Amygdala (tissue), 56 donors: ENCODE data around the gene BEND4.
"Not testable (repeated sequence)": the region's sequence is repeated elsewhere in the genome, so short reads cannot be mapped to it uniquely, and the experiment has no call there.

Source experiments
- DNase-seq, 56 donors: peaks; one replicate each; lab custom pipeline; 2025; lab: John Stamatoyannopoulos, UW

Gene BEND4

GRCh38 chr4:42152507-42153504, at the start of gene BEND4:
TSS of gene BEND4 (minus strand) at chr4:42152655. CDS start at chr4:42152143, 512 bp downstream.
- no peak for DNase-seq

- DNase-seq: no peak
These were observed 44.9 kb upstream of the BEND4 start for GRCh38 chr4:42197341-42197740.

DNA sequence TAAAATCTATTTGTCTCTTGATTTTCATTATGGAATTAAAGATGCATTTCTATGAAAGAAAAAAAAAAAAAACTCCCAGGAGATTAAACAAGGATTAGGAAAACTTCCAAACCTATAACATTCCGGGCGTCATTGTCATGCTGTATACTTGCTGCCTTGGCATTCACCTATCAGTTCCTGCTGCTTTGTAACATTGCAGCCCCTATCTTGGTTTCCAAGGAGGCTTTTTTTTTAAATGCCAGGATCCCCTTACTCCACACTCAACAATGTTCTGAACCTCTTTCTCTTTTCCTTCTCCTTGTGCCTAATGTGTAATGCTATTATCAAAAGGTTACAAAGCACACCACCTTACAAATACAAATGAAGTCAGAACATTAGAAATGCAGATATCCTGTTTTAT, 20.5 kb upstream of the BEND4 start:
- no peak for DNase-seq

DNA sequence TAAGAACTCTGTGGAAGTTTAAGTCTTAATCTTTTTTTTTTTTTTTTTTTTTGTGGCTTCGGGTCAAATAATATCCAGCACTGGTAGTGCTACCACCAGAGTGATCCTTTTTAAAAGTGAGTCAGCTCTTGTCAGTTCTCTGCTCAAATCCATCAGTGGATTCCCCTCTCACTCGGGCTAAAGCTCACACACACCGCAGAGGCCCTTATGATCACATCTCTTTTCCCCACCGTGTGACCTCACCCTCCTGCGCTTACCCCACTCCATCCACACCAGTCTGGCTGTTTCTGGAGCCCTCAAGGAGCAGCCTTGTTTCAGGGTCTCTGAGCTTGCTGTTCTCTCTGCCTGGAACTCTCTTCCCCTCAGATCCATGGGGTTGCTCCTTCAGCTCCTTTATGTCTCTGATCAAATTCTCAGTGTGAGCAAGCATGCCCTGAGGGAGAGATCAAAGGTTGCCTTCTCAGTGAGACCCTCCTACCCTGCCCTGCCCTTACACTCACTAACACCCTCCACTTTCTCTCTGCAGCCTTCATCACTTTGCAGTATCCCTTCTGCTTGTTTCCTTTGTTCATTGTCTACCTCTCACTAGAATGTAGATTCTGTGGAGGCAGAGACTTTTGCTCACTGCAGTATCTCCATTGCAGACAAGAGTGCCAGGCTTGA, 19.8 kb upstream of the BEND4 start:
- DNase-seq: no peak

DNA sequence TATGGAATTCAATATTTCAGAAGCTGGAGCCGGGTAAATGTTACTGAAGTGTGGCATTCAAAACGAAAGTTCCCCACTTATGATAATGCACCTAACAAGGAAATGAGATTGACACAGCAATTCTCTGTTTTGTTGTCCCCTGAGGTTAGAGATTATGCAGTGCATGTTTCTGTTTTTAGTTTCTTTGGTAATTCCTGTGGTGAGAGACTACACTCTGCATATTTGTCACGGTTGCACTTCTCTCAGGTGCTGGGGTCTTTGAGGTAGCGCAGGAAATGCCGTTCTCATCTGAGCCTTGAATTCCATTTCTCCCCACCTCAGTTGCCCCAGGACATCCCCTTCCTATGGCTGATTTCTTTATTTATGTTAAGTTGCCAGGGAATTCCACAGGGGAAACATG, 15.3 kb upstream of the BEND4 start:
- DNase-seq: no peak

- not testable (repeated sequence) for DNase-seq
These were observed 13.7 kb upstream of the BEND4 start for GRCh38 chr4:42166186-42166585.

DNA sequence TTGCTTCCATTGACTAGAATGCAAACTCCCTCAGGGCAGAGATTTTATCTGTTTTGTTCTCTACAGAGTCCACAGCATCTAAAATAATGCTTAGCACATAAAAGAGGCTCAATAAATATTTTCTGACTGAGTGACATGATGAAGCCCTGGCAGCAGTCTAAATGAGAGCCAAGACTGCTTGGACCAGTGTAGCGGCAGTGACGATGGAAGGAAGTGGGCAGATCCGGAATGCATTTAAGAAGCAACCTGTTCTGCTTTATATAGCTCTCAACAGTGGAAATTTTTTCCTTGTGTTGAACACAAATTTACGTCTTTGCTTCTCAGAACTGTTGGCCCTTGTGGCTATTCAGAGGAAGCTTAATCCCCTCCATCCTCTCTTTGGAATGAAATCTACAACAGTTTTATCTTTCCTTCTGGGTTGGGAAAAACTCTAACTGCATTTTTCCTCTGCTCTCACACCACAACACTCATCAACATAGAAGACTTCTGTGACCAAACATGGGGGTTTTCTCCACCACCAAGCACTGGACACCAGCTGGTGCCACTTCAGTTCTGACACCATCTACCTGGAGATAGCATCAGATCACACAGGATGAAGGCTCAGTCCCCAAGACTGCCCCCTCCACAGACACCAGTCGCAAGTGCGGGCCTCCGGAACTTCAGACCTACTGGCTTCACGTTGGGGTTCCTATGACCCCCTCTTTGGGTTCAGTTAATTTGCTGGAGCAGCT, 7.0 kb upstream of the BEND4 start:
- no peak for DNase-seq

DNA sequence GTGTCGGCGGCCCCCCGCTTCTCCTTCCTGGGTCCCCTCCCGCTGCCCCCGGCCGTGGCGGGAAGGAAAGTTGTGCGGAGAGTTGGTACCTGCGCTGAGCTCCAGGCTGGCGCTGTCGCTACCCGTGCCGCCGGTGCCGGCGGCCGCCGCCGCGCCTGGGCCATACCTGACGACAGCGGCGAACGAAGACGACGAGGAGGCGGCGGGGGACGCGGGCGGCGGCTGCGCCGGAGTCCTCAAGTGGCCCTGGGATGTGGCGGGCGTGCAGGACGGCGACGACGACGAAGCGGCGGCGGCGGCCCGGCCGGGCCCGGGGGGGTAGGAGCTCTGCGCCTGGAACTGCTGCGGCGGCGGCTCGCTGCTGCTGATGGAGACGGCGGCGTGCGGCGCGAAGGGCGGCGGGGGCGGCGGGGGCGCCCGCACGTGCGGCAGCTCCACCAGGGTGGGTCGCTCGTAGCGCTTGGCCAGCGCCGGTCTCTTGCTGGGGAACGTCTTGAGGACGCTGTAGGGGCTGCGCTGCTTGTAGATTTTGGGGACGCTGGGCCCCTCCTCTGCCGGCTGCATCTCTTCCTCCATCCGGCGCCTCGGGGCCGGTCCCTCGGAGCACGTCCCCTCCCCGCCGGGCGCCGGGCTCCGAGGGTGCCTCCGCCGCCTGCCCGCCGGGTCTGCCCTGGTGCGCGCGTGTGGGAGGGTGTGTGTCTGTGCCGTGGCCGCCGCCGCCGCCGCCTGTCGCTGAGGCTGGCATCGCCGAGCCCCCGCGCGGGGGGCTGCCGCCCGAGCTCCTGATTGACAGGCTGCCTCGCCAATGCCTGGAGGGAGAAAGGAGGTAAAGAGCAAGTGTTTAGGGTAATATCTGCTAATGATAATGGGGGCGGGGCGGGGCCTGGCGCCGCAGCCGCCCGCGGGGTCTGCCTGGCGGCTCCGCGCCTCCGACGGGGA, 618 bp downstream of the BEND4 start:
- DNase-seq: peak in 24 of 56 donors; percentile 2 to 58 (median 16)

DNA sequence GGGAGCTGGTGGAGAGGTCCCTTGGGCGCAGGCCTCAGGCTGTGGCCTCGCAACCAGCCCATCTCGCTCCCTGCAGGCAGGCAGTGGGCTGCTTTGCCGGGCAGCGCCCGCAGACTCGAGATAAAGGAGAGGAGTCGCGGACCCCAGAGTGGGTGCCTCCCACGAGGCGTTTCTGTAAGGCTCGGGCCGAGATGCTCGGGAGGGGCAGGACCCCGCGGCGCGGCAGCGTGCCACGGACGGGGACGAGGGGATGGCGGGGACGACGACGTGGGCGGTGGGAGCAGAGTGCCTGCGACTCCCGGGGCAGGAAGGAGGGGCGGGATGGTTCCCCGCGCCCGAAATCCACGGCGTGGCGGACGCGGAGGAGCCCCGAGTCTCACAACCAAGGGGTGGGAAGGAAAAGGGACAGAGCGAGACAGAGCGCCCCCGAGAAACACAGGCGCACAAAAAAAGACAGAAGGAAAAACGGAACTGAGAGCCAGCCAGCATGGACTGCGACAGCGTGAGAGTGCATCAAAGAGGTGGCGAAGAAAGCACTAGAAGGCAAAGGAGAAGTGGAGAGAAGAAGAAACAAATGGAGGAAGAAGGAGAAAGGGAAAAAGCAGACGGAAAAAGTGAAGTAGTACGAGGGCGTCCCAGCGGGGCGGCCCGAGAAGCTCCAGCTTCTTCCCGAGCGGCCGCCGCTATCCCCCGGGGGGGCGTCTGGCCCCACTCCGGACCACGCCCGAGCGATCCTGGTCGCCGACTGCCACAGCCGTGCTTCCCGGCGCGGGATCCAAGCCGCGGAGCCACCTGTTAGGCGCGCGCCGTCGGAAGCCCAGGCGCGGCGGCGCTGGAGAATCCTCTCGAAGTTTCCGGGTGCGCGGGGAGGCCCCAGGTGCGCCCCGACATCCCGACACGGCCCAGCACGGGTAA, 1.5 kb downstream of the BEND4 start:
- no peak for DNase-seq

GRCh38 chr4:42149004-42149403, 3.5 kb downstream of the BEND4 start:
- no peak for DNase-seq

DNA sequence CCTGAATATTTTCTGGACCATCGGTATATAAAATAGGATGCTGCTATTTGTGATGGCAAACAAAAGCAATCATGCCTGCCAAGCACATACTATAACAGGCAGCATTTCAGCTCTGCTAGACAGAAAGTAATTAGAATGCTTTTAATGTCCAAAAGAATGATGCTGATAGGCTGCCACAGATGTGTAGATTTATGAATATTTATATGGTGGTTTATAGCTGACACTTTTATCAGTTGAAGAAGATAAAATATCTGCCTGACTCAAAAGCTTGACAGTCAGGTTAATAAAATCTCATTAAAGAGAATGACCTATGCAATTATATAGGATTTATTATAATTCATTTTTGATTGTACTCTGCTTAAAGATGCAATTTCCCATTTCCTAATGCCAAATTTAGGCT, 4.0 kb downstream of the BEND4 start:
- no peak for DNase-seq

- DNase-seq: no peak
These were observed 8.4 kb downstream of the BEND4 start for GRCh38 chr4:42144028-42144427.

GRCh38 chr4:42142591-42142990, 9.9 kb downstream of the BEND4 start:
- no peak for DNase-seq

DNA sequence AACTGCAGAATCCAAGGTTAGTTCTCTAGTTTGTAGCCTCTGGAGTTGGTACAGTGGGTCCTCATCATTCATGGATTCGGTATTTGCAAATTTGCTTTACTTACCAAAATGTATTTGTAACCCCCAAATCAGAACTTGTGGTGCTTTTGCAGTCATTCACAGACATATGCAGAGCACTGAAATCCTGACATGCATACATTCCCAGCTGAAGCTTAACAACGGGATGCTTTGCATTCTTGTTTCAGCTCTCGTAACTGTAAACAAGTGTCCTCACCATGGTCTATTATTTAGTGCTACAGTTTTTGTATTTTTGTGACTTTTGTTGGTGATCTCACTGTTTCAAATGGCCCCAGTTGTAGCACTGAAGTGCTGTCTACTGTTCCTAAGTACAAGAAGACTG, 16.1 kb downstream of the BEND4 start:
- DNase-seq: no peak

DNA sequence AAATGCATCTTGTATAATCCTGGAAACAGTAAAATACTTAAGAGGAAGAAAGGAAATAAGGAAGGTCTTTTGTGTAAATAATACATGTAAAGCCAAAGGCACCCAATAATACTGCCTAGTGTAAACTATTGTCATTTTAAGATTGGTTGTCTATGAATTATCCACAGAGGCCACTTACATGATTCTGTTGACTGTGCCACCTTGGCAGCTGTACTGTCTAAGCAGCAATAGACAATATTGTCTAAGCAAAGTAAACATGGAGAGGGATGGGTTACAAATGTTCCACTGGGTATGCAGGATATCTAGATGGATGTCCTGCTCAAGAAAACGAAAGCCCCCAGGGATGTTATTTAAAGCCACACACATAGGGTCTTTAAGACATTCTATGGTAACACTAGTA, 19.4 kb downstream of the BEND4 start:
- DNase-seq: no peak

DNA sequence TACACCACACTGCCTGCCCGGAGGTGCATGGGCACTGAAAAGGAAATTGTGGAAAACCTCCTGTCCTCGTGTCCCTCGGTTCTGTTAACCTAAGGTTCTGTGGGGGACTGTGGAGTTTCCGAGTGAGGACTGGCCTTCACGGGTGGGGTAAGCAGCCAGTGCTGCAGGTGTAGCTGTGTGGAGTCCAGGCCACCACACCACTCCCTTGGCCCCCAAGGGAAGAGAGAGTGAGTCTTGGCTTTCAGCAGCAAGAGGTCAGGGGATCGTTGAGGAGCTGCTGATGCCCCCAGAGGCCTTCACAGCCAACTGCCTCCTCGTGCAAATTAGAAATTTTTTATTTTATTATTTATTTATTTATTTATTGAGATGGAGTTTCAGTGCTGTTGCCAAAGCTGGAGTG, 20.4 kb downstream of the BEND4 start:
- no peak for DNase-seq

DNA sequence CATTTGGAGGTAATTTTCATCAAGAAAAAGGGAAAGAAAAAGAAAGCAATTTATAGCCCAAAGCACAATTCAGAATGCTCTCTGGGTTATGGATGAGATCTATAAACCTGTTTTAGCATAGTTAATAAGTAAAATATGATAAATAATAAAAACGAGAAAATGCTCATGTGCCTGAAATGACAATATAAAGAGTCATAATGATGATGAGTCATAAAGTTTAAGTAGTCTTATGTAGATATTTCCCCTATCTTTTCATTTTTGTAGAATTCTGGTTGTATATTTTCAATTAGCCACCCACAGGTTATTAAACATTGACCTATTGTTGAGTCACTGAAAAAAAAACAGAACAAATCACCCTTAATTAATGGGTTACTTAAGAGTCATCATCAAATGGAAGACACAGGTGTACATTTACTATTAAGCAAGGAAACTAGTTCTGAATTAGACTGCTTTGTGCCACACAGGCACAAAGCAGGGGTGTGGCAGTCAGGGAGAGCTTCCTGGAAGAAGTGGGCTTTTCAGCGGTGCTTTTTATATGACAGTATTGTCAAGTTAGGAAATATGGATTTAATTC, 29.3 kb downstream of the BEND4 start:
- DNase-seq: no peak

- no peak for DNase-seq
These were observed 30.2 kb downstream of the BEND4 start for GRCh38 chr4:42122237-42122636.

DNA sequence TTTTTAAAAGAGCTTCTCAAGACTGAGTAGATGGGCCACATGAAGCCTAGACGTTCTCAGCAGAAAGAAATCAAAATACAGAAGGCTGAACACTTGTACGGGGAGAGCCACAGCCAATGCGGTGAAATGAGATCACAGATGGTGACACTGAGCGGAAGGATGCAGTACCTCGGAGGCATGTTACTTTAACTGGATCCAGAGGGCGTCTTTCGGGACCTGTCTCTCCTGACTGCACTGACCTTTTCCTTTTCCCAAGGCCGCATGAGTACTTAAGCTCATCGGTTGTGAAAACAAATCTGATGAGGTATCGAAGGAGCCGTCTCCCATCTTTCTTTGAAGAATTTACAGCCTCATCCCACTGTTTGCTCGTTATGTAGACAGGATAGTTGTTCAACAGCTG, 32.6 kb downstream of the BEND4 start:
- no peak for DNase-seq
